ENCODE data around the gene HIBADH.

The HIBADH gene

GRCh38 chr7:27634671-27635493 is 27.8 kb downstream of the HIBADH start:
- peaks cover 15% of the 10 kb centered on the region for H3K4me1 Mint-ChIP-seq
- peaks cover 43% of the 10 kb centered on the region for H3K36me3 Mint-ChIP-seq
- ATAC-seq = no peak
- H3K4me3 Mint-ChIP-seq = no peak overlapping the region
- H3K27ac Mint-ChIP-seq = no peak overlapping the region
- H3K27me3 Mint-ChIP-seq = no peaks in the 10 kb centered on the region
- H3K9me3 Mint-ChIP-seq = peaks cover 4% of the 10 kb centered on the region

GRCh38 chr7:27633062-27633461 is 29.6 kb downstream of the HIBADH start:
- ATAC-seq = no peak
- Mint-ChIP-seq H3K9me3 (no peaks in the 10 kb centered on the region), H3K4me1 (peaks cover 6% of the 10 kb centered on the region), H3K4me3 (no peak overlapping the region), H3K36me3 (peaks cover 31% of the 10 kb centered on the region), H3K27ac (no peak overlapping the region), H3K27me3 (no peaks in the 10 kb centered on the region)

GRCh38 chr7:27631391-27631790 is 31.3 kb downstream of the HIBADH start:
- Mint-ChIP-seq H3K27ac (no peak overlapping the region), H3K4me3 (no peak overlapping the region), H3K4me1 (peaks cover 8% of the 10 kb centered on the region), H3K27me3 (no peaks in the 10 kb centered on the region), H3K9me3 (no peaks in the 10 kb centered on the region), H3K36me3 (peaks cover 32% of the 10 kb centered on the region)
- no peak for ATAC-seq

- Mint-ChIP-seq H3K27me3 (no peaks in the 10 kb centered on the region), H3K36me3 (peaks cover 41% of the 10 kb centered on the region), H3K27ac (no peak overlapping the region), H3K4me1 (peaks cover 8% of the 10 kb centered on the region), H3K4me3 (no peak overlapping the region), H3K9me3 (peaks cover 11% of the 10 kb centered on the region)
- no peak for ATAC-seq
These were observed 35.5 kb downstream of the HIBADH start for GRCh38 chr7:27627146-27627545.

- Mint-ChIP-seq H3K4me1 (no peaks in the 10 kb centered on the region), H3K27ac (no peak overlapping the region), H3K9me3 (peaks cover 34% of the 10 kb centered on the region), H3K4me3 (no peak overlapping the region), H3K27me3 (no peaks in the 10 kb centered on the region), H3K36me3 (peaks cover 81% of the 10 kb centered on the region)
- no peak for ATAC-seq
These were observed 43.2 kb downstream of the HIBADH start for GRCh38 chr7:27619492-27619891.

GRCh38 chr7:27617651-27618381 is 44.9 kb downstream of the HIBADH start:
- peaks cover 29% of the 10 kb centered on the region for H3K9me3 Mint-ChIP-seq
- H3K27me3 Mint-ChIP-seq = no peaks in the 10 kb centered on the region
- H3K36me3 Mint-ChIP-seq = peaks cover 73% of the 10 kb centered on the region
- H3K4me1 Mint-ChIP-seq = no peaks in the 10 kb centered on the region
- no peak for ATAC-seq
- H3K27ac Mint-ChIP-seq = no peak overlapping the region
- H3K4me3 Mint-ChIP-seq = no peak overlapping the region

- no peak overlapping the region for H3K27ac Mint-ChIP-seq
- no peaks in the 10 kb centered on the region for H3K4me1 Mint-ChIP-seq
- H3K27me3 Mint-ChIP-seq = no peaks in the 10 kb centered on the region
- H3K36me3 Mint-ChIP-seq = peaks cover 65% of the 10 kb centered on the region
- no peak overlapping the region for H3K4me3 Mint-ChIP-seq
- peaks cover 23% of the 10 kb centered on the region for H3K9me3 Mint-ChIP-seq
- ATAC-seq = no peak
These were observed 45.7 kb downstream of the HIBADH start for GRCh38 chr7:27616914-27617548.

- H3K27ac Mint-ChIP-seq = no peak overlapping the region
- peaks cover 23% of the 10 kb centered on the region for H3K9me3 Mint-ChIP-seq
- no peaks in the 10 kb centered on the region for H3K4me1 Mint-ChIP-seq
- no peaks in the 10 kb centered on the region for H3K27me3 Mint-ChIP-seq
- H3K4me3 Mint-ChIP-seq = no peak overlapping the region
- peaks cover 56% of the 10 kb centered on the region for H3K36me3 Mint-ChIP-seq
- no peak for ATAC-seq
These were observed 46.5 kb downstream of the HIBADH start for GRCh38 chr7:27616186-27616491.

- Mint-ChIP-seq H3K9me3 (peaks cover 19% of the 10 kb centered on the region), H3K27me3 (no peaks in the 10 kb centered on the region), H3K27ac (no peak overlapping the region), H3K4me3 (no peak overlapping the region), H3K36me3 (peaks cover 50% of the 10 kb centered on the region), H3K4me1 (no peaks in the 10 kb centered on the region)
- ATAC-seq = no peak
These were observed 47.1 kb downstream of the HIBADH start for GRCh38 chr7:27615420-27616185.

- Mint-ChIP-seq H3K36me3 (peaks cover 35% of the 10 kb centered on the region), H3K27me3 (no peaks in the 10 kb centered on the region), H3K9me3 (peaks cover 8% of the 10 kb centered on the region), H3K4me3 (no peak overlapping the region), H3K4me1 (no peaks in the 10 kb centered on the region), H3K27ac (no peak overlapping the region)
- no peak for ATAC-seq
These were observed 48.6 kb downstream of the HIBADH start for GRCh38 chr7:27614095-27614494.

GRCh38 chr7:27611059-27611458 is 51.6 kb downstream of the HIBADH start:
- Mint-ChIP-seq H3K9me3 (peaks cover 2% of the 10 kb centered on the region), H3K4me1 (no peaks in the 10 kb centered on the region), H3K27ac (no peak overlapping the region), H3K36me3 (peaks cover 18% of the 10 kb centered on the region), H3K4me3 (no peak overlapping the region), H3K27me3 (no peaks in the 10 kb centered on the region)
- no peak for ATAC-seq

- H3K27me3 Mint-ChIP-seq = no peaks in the 10 kb centered on the region
- no peaks in the 10 kb centered on the region for H3K4me1 Mint-ChIP-seq
- no peak overlapping the region for H3K4me3 Mint-ChIP-seq
- H3K27ac Mint-ChIP-seq = no peak overlapping the region
- H3K36me3 Mint-ChIP-seq = peaks cover under 1% of the 10 kb centered on the region
- H3K9me3 Mint-ChIP-seq = no peaks in the 10 kb centered on the region
- ATAC-seq = no peak
These were observed 53.7 kb downstream of the HIBADH start for GRCh38 chr7:27608776-27609495.

- ATAC-seq = no peak
- Mint-ChIP-seq H3K27me3 (no peaks in the 10 kb centered on the region), H3K4me3 (no peak overlapping the region), H3K27ac (no peak overlapping the region), H3K4me1 (no peaks in the 10 kb centered on the region), H3K9me3 (no peaks in the 10 kb centered on the region), H3K36me3 (peaks cover 7% of the 10 kb centered on the region)
These were observed 55.5 kb downstream of the HIBADH start for GRCh38 chr7:27607210-27607606.

- Mint-ChIP-seq H3K4me1 (no peaks in the 10 kb centered on the region), H3K4me3 (no peak overlapping the region), H3K9me3 (no peaks in the 10 kb centered on the region), H3K27me3 (no peaks in the 10 kb centered on the region), H3K36me3 (peaks cover 7% of the 10 kb centered on the region), H3K27ac (no peak overlapping the region)
- no peak for ATAC-seq
These were observed 56.1 kb downstream of the HIBADH start for GRCh38 chr7:27606270-27607209.

Measured in stimulated activated memory B cell treated with anti-CD40 and anti-IgM and Interleukin-4, amounts not matched to agents 10 μg/mL and 1 μg/mL and 100 μg/mL, for 72 hours (primary cell).